LNCAP (cell line): ENCODE measurements around the gene CNN3.

Source experiments
- TF ChIP-seq, protein P1 (sequence below): fragments of 450-650 bp; IDR thresholded peaks from 2 replicates; pipeline ENCODE4 v1.5.1; 2017; ENCODE audit warnings: mild to moderate bottlenecking

The CNN3 gene

DNA sequence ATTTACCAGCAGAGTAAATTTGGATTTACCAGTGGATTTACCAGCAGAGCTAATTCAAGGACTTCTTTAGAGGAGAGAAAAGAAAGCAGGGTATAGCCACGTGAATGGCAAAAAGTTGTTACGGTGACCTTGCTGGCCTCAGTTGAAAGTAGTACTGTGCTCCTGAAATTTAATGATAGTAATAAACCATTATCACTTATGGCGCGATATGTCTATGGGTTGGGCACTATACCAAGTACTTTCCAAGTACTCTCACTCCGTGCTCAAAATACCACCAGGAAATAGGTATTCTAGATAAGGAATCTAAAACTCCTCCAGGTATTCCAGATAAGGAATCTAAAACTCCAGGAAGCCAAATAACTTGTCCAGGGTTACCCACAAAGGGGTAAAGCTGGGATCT, 70.9 kb downstream of the CNN3 start:
- TF ChIP-seq, protein P1, sequence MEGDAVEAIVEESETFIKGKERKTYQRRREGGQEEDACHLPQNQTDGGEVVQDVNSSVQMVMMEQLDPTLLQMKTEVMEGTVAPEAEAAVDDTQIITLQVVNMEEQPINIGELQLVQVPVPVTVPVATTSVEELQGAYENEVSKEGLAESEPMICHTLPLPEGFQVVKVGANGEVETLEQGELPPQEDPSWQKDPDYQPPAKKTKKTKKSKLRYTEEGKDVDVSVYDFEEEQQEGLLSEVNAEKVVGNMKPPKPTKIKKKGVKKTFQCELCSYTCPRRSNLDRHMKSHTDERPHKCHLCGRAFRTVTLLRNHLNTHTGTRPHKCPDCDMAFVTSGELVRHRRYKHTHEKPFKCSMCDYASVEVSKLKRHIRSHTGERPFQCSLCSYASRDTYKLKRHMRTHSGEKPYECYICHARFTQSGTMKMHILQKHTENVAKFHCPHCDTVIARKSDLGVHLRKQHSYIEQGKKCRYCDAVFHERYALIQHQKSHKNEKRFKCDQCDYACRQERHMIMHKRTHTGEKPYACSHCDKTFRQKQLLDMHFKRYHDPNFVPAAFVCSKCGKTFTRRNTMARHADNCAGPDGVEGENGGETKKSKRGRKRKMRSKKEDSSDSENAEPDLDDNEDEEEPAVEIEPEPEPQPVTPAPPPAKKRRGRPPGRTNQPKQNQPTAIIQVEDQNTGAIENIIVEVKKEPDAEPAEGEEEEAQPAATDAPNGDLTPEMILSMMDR, result no peak

DNA sequence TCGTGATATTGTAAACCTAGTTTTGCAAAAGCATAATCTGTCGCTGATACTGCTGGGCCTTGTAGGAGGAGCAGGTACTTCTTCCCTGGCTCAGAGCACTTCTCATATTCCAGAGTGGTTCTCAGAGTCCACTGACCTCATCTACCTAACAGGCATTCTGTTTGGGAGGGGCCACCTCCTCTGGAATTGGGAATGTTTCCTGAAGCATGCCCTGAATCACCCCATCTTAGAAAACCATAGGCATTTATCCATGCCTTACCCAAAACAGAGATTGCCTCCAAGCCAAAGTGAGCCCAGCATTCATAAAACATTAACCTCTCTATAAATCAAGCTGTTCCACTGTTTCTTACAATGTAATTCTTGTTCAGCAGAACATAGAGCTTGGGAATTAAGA, 71.6 kb downstream of the CNN3 start:
- TF ChIP-seq, protein P1, result no peak

DNA sequence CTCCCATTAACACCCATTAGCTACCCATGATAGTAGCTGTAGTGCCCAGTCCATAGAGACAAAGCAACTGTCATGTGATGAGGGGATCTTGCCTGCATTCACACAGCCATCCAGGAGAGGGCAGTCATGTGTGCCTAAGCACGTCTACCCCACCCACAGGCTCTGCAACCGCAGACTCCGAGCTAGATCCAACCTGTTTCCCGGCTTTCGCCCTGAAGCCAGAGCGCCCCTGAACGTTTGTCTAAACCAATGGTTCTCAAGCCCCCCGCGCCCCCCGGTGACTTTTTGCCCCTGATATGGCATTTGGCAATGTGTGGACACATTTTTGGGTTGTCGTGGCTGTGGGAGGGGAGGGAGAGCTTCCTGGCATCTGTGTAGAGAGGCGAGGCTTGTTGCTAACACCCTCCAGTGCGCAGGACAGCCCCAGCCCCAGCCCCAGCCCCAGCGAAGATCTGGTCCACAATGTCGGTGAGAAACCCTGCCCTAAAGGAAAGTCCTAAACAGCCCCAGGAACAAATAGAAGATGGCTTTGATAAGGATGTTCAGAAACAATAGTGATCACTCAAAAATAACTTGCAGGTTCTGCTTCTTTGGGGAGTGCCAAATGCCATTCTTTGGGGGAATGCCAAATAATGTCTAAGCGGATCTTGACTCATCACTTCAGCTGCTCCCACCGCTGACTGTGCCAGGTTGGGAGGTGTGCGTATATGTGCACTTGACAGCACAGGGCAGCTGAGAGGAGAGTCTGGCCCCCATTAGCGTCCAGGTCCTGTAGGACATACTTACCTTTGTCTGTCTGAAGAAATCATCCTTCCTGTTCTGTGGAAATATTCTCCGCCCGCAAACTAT, 72.2 kb downstream of the CNN3 start:
- TF ChIP-seq, protein P1, result peak; percentile 90

DNA sequence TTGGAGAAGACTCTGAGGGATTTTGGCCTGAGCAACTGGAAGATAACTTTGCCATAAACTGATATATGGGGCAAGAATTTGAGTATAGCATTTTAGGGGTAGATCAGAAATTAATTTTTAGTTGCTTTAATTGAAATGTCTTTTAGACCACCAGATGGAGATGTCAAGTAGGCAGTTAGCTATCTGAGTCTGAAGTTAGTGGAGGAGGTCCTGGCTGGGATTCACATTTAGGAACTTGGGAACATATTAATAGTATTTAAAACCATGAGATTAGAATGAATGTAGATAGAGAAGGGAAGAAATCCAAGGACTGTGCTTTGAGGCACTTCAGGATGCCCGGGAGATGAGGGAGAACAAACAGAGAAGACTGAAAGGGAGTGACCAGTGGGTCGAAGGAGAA, 74.1 kb downstream of the CNN3 start:
- TF ChIP-seq, protein P1, result no peak

DNA sequence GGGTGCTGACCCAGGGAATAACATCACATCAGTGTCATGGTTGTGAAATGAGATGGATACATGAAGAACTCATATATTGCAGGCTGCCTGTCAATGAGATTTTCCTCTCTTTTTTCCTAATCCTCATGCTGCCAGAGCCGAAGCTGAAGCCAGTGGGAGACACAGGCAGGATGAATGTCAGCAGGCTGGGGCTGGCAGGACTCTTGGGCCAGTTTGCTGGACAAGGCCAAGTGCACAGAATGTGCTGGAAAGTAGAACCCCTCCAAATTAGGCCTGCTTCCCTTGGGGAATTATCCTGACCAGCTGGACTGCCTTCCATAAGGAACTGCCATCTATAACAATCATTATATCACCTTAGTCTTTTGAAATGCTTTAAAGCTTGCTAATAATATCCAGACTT, 75.3 kb downstream of the CNN3 start:
- TF ChIP-seq, protein P1, result no peak
